GM18517 (cell line): Measurements from ENCODE around the gene TMEM204.

Experiments
- ATAC-seq: cut with Tn5 transposase; IDR thresholded peaks from one replicate; pipeline ENCODE4 v1.9.1; 2021; ENCODE audit warnings: mild to moderate bottlenecking, moderate library complexity; ENCODE audit not compliant: unreplicated experiment

The TMEM204 gene

GRCh38 chr16:1498899-1499676 lies 34.4 kb upstream of the TMEM204 start:
- ATAC-seq = no peak

GRCh38 chr16:1499756-1500464 lies 33.6 kb upstream of the TMEM204 start:
- ATAC-seq = no peak

GRCh38 chr16:1500465-1501150 lies 32.9 kb upstream of the TMEM204 start:
- ATAC-seq = no peak

GRCh38 chr16:1501630-1502029 lies 31.8 kb upstream of the TMEM204 start:
- ATAC-seq = no peak

- ATAC-seq = no peak
These were observed 31.1 kb upstream of the TMEM204 start for GRCh38 chr16:1502092-1503004.

GRCh38 chr16:1503110-1503955 lies 30.1 kb upstream of the TMEM204 start:
- ATAC-seq = no peak

GRCh38 chr16:1505073-1505844 lies 28.2 kb upstream of the TMEM204 start:
- no peak for ATAC-seq

- no peak for ATAC-seq
These were observed 27.6 kb upstream of the TMEM204 start for GRCh38 chr16:1505912-1506311.

- ATAC-seq = no peak
These were observed 26.8 kb upstream of the TMEM204 start for GRCh38 chr16:1506494-1507213.

GRCh38 chr16:1508494-1509187 lies 24.8 kb upstream of the TMEM204 start:
- no peak for ATAC-seq

- ATAC-seq = no peak
These were observed 23.9 kb upstream of the TMEM204 start for GRCh38 chr16:1509307-1510221.

GRCh38 chr16:1510272-1510671 lies 23.2 kb upstream of the TMEM204 start:
- no peak for ATAC-seq

GRCh38 chr16:1510941-1511351 lies 22.5 kb upstream of the TMEM204 start:
- no peak for ATAC-seq

GRCh38 chr16:1511662-1512569 lies 21.6 kb upstream of the TMEM204 start:
- no peak for ATAC-seq

GRCh38 chr16:1512774-1513173 lies 20.7 kb upstream of the TMEM204 start:
- ATAC-seq = no peak

GRCh38 chr16:1514507-1514906 lies 19.0 kb upstream of the TMEM204 start:
- ATAC-seq = no peak
